ENCODE measurements around the gene RADX. TPM values are rescaled to one million over a fixed set of nuclear protein-coding genes. Genes with fewer than 3 reads are reported as not detected.

The RADX gene
- total and polyA plus RNA-seq, 2 donors (not counting 3 experiments of a cell fraction or from before 2014, with no cell fraction given), result 0.12 TPM; not detected in 1

DNA sequence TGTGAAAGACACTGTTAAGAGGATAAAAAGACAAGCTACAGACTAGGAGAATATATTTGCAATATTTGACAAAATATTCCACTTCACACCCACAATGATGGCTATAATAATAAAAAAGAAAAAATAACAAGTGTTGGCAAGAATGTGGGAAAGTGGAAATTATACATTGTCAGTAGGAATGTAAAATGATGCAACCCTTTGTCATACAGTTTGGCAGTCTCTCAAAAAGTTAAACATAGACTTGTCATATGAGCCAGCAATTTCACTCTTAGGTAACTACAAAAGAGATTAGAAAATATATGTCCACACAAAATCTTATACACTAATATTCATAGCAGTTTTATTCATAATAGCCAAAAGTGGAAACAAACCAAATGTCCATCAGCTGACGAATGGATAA, 5.2 kb upstream of the RADX start:
- no peaks in the 10 kb centered on the region for H3K4me1 ChIP-seq (ENCODE audit: control insufficient read depth, extremely low read depth, insufficient read depth, low read length)
- no peak overlapping the region for H3K4me2 ChIP-seq (ENCODE audit: insufficient read depth, low read length)
- no peaks in the 10 kb centered on the region for H3K9me3 ChIP-seq (replicated peaks; ENCODE audit: control insufficient read depth, insufficient read depth, low read length)
- FAIRE-seq (no peak), DNase-seq (ENCODE audit: low read depth, low spot score) (no peak)
- no peak overlapping the region for H3K9ac ChIP-seq (replicated peaks; ENCODE audit: extremely low read depth, insufficient read depth, low read length)
- no peaks in the 10 kb centered on the region for H4K20me1 ChIP-seq (replicated peaks; ENCODE audit: control insufficient read depth, extremely low read depth, insufficient read depth, low read length)
- BruUV-seq (replicated peaks), result no TSS peak
- intact Hi-C loops (cut with micrococcal nuclease) (no loop called here), dilution Hi-C loops (cut with MboI; ENCODE audit: extremely low pct_ligation_motif_present, low sequenced_read_pairs) (no loop called here)
- no peak overlapping the region for H3K4me3 ChIP-seq (replicated peaks in 1 of 3; ENCODE audit: insufficient read depth in 1 of 3, low read depth in 1 of 3, low read length in 3 of 3)
- TF ChIP-seq MYC (IDR thresholded peaks at IDR 0.05; ENCODE audit: low read depth, low read length) (no peak), FOS (IDR thresholded peaks at IDR 0.05; ENCODE audit: borderline replicate concordance, insufficient read depth, low read length) (no peak), POLR2AphosphoS5 (IDR thresholded peaks at IDR 0.05; ENCODE audit: insufficient read depth, low read depth, low read length) (no peak), EZH2 (IDR thresholded peaks at IDR 0.05; ENCODE audit: borderline replicate concordance, low read depth, low read length, severe bottlenecking) (no peak), GATA2 (IDR thresholded peaks at IDR 0.05; ENCODE audit: insufficient read depth, insufficient read length, low read depth, low read length) (no peak), JUN (IDR thresholded peaks at IDR 0.05; ENCODE audit: borderline replicate concordance, insufficient read depth, insufficient read length, low read depth) (no peak), POLR2A (IDR thresholded peaks at IDR 0.05; ENCODE audit: low read depth, low read length) (no peak)
- TF ChIP-seq, protein P1, sequence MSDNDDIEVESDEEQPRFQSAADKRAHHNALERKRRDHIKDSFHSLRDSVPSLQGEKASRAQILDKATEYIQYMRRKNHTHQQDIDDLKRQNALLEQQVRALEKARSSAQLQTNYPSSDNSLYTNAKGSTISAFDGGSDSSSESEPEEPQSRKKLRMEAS (IDR thresholded peaks at IDR 0.05; ENCODE audit: insufficient read depth, insufficient read length), result no peak
- TF ChIP-seq, protein P2, sequence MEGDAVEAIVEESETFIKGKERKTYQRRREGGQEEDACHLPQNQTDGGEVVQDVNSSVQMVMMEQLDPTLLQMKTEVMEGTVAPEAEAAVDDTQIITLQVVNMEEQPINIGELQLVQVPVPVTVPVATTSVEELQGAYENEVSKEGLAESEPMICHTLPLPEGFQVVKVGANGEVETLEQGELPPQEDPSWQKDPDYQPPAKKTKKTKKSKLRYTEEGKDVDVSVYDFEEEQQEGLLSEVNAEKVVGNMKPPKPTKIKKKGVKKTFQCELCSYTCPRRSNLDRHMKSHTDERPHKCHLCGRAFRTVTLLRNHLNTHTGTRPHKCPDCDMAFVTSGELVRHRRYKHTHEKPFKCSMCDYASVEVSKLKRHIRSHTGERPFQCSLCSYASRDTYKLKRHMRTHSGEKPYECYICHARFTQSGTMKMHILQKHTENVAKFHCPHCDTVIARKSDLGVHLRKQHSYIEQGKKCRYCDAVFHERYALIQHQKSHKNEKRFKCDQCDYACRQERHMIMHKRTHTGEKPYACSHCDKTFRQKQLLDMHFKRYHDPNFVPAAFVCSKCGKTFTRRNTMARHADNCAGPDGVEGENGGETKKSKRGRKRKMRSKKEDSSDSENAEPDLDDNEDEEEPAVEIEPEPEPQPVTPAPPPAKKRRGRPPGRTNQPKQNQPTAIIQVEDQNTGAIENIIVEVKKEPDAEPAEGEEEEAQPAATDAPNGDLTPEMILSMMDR (IDR thresholded peaks at IDR 0.05; ENCODE audit: extremely low read depth in 1 of 2, insufficient read depth in 1 of 2, low read depth in 1 of 2, low read length in 2 of 2), result no peak
- ChIA-PET POLR2A (no interaction called here), CTCF (no interaction called here)
- H3K79me2 ChIP-seq (ENCODE audit: control insufficient read depth, insufficient read depth, low read length), result no peaks in the 10 kb centered on the region
- H3K27ac ChIP-seq (ENCODE audit: insufficient read depth, low read depth, low read length), result no peak overlapping the region
- H3K27me3 ChIP-seq (ENCODE audit: control insufficient read depth in 2 of 2, insufficient read depth in 2 of 2, low read length in 2 of 2), result no peaks in the 10 kb centered on the region
- H2AFZ ChIP-seq (ENCODE audit: low read depth, low read length), result no peak overlapping the region
- no peaks in the 10 kb centered on the region for H3K9me1 ChIP-seq (replicated peaks; ENCODE audit: control insufficient read depth, extremely low read depth, insufficient read depth, low read length)
- no peaks in the 10 kb centered on the region for H3K36me3 ChIP-seq (ENCODE audit: control insufficient read depth in 2 of 2, extremely low read depth in 1 of 2, insufficient read depth in 2 of 2, low read length in 2 of 2)

Data from endothelial cell of umbilical vein (primary cell).